SK-N-MC (cell line): ENCODE results near the gene LRRC36.

Experiments
- EZH2 ChIP-seq: fragments of 200-600 bp; sonication (generic); IDR thresholded peaks from one replicate; pipeline ENCODE4 v1.6.1; 2017; ENCODE audit warnings: antibody characterized with exemption
- FOXP2 ChIP-seq: optimal IDR thresholded peaks from 2 replicates; pipeline ENCODE3; 2011; ENCODE audit warnings: mild to moderate bottlenecking, moderate library complexity; ENCODE audit not compliant: insufficient read depth; ENCODE audit errors: extremely low read length, control extremely low read depth
- POLR2AphosphoS5 ChIP-seq: IDR thresholded peaks from 2 replicates; pipeline ENCODE4 v1.6.1; 2012; ENCODE audit warnings: mild to moderate bottlenecking, low read depth, low read length, borderline replicate concordance

DNA sequence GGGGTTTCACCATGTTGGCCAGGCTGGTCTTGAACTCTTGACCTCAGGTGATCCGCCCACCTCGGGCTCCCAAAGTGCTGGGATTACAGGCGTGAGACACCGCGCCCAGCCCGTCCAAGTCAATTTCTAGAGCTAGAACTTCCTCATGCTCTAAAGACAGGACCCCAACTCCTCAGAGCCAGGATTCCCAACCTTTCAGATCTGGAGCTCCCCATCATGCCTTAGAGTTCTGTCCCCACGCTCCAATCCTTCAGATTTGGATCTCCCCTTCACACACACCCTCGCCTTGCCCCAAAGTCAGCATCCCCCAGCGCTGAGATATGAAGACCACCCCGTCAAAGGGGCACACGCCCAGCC lies 522 bp upstream of the LRRC36 start:
- TF ChIP-seq POLR2AphosphoS5 (no peak), EZH2 (no peak), FOXP2 (no peak)
